Heart left ventricle (tissue), 16 donors: ENCODE data around the gene PARP6. TPM values are rescaled to one million over a fixed set of nuclear protein-coding genes. Genes with fewer than 3 reads are reported as not detected.

Experiments
- ATAC-seq, 4 donors: fragments of 200-7000 bp; cut with Tn5 transposase; one replicate each; pipeline ENCODE4 v1.9.1; 2020 to 2022; ENCODE audit warnings: moderate library complexity in 4 of 4, mild to moderate bottlenecking in 3 of 4, moderate number of reproducible peaks in 1 of 4
- DNase-seq, 5 donors: peaks; one replicate each; pipeline ENCODE4 v3.0.0-alpha.2; 2020
- H3K27ac ChIP-seq, 12 donors: fragments of 200-600 bp; sonication (generic) in 4 of 12; one replicate each; pipeline versions ENCODE4 v1.5.0 to v1.8.0; 2016 to 2022; ENCODE audit warnings: mild to moderate bottlenecking in 2 of 12
- H3K27me3 ChIP-seq, 9 donors: fragments of 200-600 bp; sonication (generic) in 2 of 9; one replicate each; pipeline versions ENCODE4 v1.5.1 to v1.8.0; 2016 to 2022; ENCODE audit warnings: mild to moderate bottlenecking in 3 of 9
- H3K36me3 ChIP-seq, 9 donors: fragments of 200-600 bp; sonication (generic) in 2 of 9; one replicate each; pipeline versions ENCODE4 v1.5.0 to v1.8.0; 2018 to 2022; ENCODE audit warnings: mild to moderate bottlenecking in 2 of 9
- H3K4me1 ChIP-seq, 12 donors: fragments of 200-600 bp; sonication (generic) in 4 of 12; one replicate each; pipeline versions ENCODE4 v1.5.0 to v1.8.0; 2016 to 2022; ENCODE audit warnings: mild to moderate bottlenecking in 3 of 12
- H3K4me3 ChIP-seq, 12 donors: fragments of 200-600 bp; sonication (generic) in 4 of 12; one replicate each; pipeline versions ENCODE4 v1.5.0 to v1.8.0; 2017 to 2022; ENCODE audit warnings: mild to moderate bottlenecking in 9 of 12, moderate library complexity in 4 of 12
- H3K9me3 ChIP-seq, 12 donors: fragments of 200-600 bp; sonication (generic) in 4 of 12; one replicate each; pipeline versions ENCODE4 v1.5.0 to v1.8.0; 2016 to 2022; ENCODE audit warnings: mild to moderate bottlenecking in 1 of 12
- POLR2A ChIP-seq, 2 donors: fragments of 450-650 bp; IDR thresholded peaks; one replicate each; pipeline ENCODE4 v1.6.1; 2017; ENCODE audit warnings: antibody characterized with exemption in 2 of 2, mild to moderate bottlenecking in 2 of 2, moderate library complexity in 2 of 2
- WGBS, 4 donors: extraction: QIAGEN DNeasy Blood & Tissue Kit in 2 of 4; methylation state at CpG; one replicate each; pipeline versions ENCODE4 v1.1.5 to v1.1.7; 2013 to 2018; 5-methylcytosine and 5-hydroxymethylcytosine counted together
- intact Hi-C, 10 donors: fragments of 100-400 bp; cut with DNase I; formaldehyde crosslinking; loops; one replicate each; pipeline versions ENCODE4 v1.11.1 to v1.14.2; 2022
- polyA plus RNA-seq, 2 donors: library from polyadenylated mRNA; stranded (reverse); fragments of 200-250 nt; gene quantifications; one replicate each; pipeline ENCODE4 v1.2.3, GENCODE V29; 2013
- total RNA-seq, 9 donors: library from RNA; depleted of rRNA in 2 of 9; stranded (reverse); fragments of >200 nt in 2 of 9; fragmentation: NEBNext Ultra II Directional in 3 of 9; extraction: Animal tissue kit (Norgen Biotek cat#: 25700) in 3 of 9; gene quantifications; one replicate each; pipeline versions ENCODE4 v1.1.0 to v1.2.4, GENCODE V29; 2016 to 2023
- TF ChIP-seq, protein P1 (sequence below), 12 donors: fragments of 200-600 bp; sonication (generic) in 4 of 12; IDR thresholded peaks; one replicate each; pipeline versions ENCODE4 v1.5.0 to v1.8.0; 2018 to 2022; ENCODE audit warnings: antibody characterized with exemption in 12 of 12, mild to moderate bottlenecking in 5 of 12
- donor health status: ischemic (EF 13 %, LVEDD 7.1; RV severe dilation, severe dysfunction).
- donor health status: healthy with polysubstance abuse.
- donor health status: DM: no; HTN: yes; CAD: no.
- donor health status: DM: no; HTN: no; CAD: no.
- donor health status: ischemic (EF 25% LVEDD 6.9; RV normal size, moderate dysfunction).
- donor health status: ischemic (EF 25% LVEDD 5.7; RV mildly dilated, moderate dysfunction).
- donor health status: healthy.
- donor health status: DM: yes; HTN: yes; CAD: no.
- donor health status: ischemic (EF 35%, LVEDD 5.7; RV mildly dilated, moderate dysfunction).
- donor health status: nonischemic (EF 11% LVEDD 7.7; RV severe dilation, severe dysfunction).
- donor health status: DM: yes; HTN: yes; CAD: no.
- donor health status: PGD.
- donor health status: ischemic (EF 29% LVEDD 5.4; RV normal size, mild dysfunction).
- donor health status: nonischemic (EF 23%, LVEDD 6.1; RV moderate dilation, normal function).

The PARP6 gene
- total and polyA plus RNA-seq, 11 donors, result 25.6 to 52.5 (median 34.5) TPM

DNA sequence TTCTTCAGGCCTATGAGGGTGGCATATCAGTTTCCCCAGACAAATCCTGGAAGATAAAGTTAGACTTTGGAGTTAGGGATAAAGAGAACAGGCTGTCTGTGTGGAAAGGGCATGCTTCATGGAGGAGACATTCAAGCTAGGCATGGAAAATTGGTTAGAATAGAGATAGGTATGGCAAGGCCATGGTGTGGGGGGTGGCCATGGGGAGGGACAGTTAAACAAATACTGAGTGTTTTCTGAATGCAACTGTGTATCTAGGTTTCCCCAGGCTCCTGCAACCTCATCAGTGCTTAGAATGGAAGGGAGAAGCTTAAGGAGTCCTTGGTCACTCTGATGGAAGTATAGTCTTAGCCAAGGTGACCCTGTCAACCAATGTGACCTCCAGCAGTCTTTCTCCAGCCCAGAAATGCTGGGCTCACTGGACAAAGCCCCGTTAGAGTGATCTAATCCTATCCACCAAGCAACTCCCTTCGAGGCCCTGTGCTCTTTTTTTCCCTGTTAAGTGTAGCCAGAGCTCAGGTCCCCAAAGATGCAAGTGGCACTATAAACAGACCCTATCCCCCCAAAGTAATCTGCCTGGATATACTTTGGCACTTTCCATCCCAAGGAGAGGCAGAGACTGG lies 35.9 kb downstream of the PARP6 start:
- WGBS, 4 donors, result 86 to 94% (median 90%) methylated on average over 2 of the region's 2 CpGs
- peak overlapping the region in 1 of 12 donors; percentile 36 for H3K4me3 ChIP-seq
- intact Hi-C loops, result loop anchor here in 1 of 10 donors (5.0 kb wide), 1 partner anchor 34 kb away; no protein-coding TSS in a partner anchor

DNA sequence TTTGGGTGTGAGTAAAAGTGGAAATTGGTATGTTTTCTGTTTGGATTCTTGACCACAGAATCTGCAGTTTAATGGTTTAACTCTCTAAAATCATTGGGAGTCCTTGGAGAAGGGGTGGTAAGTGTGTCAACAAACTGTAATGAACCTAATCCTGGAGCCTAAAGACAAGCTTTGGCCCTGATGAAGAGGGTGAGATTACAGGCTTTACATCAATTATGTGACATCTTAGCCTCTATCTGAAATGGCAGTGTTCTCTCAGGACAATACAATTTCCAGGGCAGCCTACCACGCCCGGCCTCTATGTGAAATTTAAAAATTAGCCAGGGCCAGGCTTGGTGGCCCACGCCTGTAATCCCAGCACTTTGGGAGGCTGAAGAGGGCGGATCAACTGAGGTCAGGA lies 37.1 kb downstream of the PARP6 start:
- peaks cover 0 to 38% (median 11%) of the 10 kb centered on the region in 12 donors for H3K4me1 ChIP-seq
- intact Hi-C loops, result loop anchor here in 1 of 10 donors (5.0 kb wide), 1 partner anchor 33 kb away; no protein-coding TSS in a partner anchor
- no peaks in the 10 kb centered on the region for H3K9me3 ChIP-seq
- TF ChIP-seq, protein P1, sequence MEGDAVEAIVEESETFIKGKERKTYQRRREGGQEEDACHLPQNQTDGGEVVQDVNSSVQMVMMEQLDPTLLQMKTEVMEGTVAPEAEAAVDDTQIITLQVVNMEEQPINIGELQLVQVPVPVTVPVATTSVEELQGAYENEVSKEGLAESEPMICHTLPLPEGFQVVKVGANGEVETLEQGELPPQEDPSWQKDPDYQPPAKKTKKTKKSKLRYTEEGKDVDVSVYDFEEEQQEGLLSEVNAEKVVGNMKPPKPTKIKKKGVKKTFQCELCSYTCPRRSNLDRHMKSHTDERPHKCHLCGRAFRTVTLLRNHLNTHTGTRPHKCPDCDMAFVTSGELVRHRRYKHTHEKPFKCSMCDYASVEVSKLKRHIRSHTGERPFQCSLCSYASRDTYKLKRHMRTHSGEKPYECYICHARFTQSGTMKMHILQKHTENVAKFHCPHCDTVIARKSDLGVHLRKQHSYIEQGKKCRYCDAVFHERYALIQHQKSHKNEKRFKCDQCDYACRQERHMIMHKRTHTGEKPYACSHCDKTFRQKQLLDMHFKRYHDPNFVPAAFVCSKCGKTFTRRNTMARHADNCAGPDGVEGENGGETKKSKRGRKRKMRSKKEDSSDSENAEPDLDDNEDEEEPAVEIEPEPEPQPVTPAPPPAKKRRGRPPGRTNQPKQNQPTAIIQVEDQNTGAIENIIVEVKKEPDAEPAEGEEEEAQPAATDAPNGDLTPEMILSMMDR (IDR thresholded peaks at IDR 0.05), result no peak
- no peak for TF ChIP-seq POLR2A (IDR thresholded peaks at IDR 0.05)
- H3K36me3 ChIP-seq, result peaks cover 0 to 24% (median 7%) of the 10 kb centered on the region in 9 donors
- H3K27me3 ChIP-seq, result no peaks in the 10 kb centered on the region
- 89 to 100% (median 97%) methylated on average over 4 of the region's 4 CpGs for WGBS, 4 donors
- H3K27ac ChIP-seq, result no peak overlapping the region
- H3K4me3 ChIP-seq, result no peak overlapping the region
- DNase-seq (no peak), ATAC-seq (no peak)

More for the DNA sequence above, 35.9 kb downstream of the PARP6 start:
- H3K27me3 ChIP-seq, result no peaks in the 10 kb centered on the region
- H3K36me3 ChIP-seq, result peaks cover 0 to 35% (median 19%) of the 10 kb centered on the region in 9 donors
- peaks cover 0 to 38% (median 11%) of the 10 kb centered on the region in 12 donors for H3K4me1 ChIP-seq
- H3K9me3 ChIP-seq, result no peaks in the 10 kb centered on the region
- TF ChIP-seq, protein P1 (IDR thresholded peaks at IDR 0.05), result no peak
- TF ChIP-seq POLR2A (IDR thresholded peaks at IDR 0.05), result no peak
- H3K27ac ChIP-seq, result peak overlapping the region in 2 of 12 donors; percentile 1 to 74
- ATAC-seq, result no peak
- no peak for DNase-seq

- TF ChIP-seq, protein P1 (IDR thresholded peaks at IDR 0.05), result no peak
- TF ChIP-seq POLR2A (IDR thresholded peaks at IDR 0.05), result no peak
- Histone ChIP-seq H3K4me3 (no peak overlapping the region), H3K27ac (no peak overlapping the region), H3K36me3 (peaks cover 0 to 10% (median 0%) of the 10 kb centered on the region in 9 donors), H3K9me3 (no peaks in the 10 kb centered on the region), H3K27me3 (no peaks in the 10 kb centered on the region), H3K4me1 (peaks cover 2 to 46% (median 19%) of the 10 kb centered on the region in 12 donors)
- WGBS, 4 donors, result 97 to 98% (median 98%) methylated on average over 6 of the region's 6 CpGs
- intact Hi-C loops, result loop anchor here in 3 of 10 donors (5.0 kb wide), 2 partner anchors 36 to 39 kb away; partner anchors contain the start of genes PARP6 (in 3 of the 3) and GRAMD2A (in 1 of the 3)
- ATAC-seq (no peak), DNase-seq (no peak)
Measured at GRCh38 chr15:72233769-72234168, 38.6 kb downstream of the PARP6 start.

- no peaks in the 10 kb centered on the region for H3K36me3 ChIP-seq
- DNase-seq (peak in 3 of 5 donors; percentile 38 to 68 (median 41)), ATAC-seq (peak in 3 of 4 donors; percentile 5 to 36 (median 18))
- no peaks in the 10 kb centered on the region for H3K27me3 ChIP-seq
- 2 to 4% (median 3%) methylated on average over 16 of the region's 16 CpGs for WGBS, 4 donors
- TF ChIP-seq POLR2A (IDR thresholded peaks at IDR 0.05), result no peak
- TF ChIP-seq, protein P1 (IDR thresholded peaks at IDR 0.05), result no peak
- peak overlapping the region; percentile 73 to 99 (median 89) for H3K4me3 ChIP-seq
- intact Hi-C loops, result loop anchor here in 6 of 10 donors (1.0 to 5.0 kb wide), 6 partner anchors 29 to 41 kb away; partner anchors contain the start of genes PARP6 (in 5 of the 6) and GRAMD2A (in 1 of the 6)
- peaks cover 4 to 49% (median 35%) of the 10 kb centered on the region in 12 donors for H3K4me1 ChIP-seq
- peak overlapping the region; percentile 95 to 100 (median 99) for H3K27ac ChIP-seq
- H3K9me3 ChIP-seq, result no peaks in the 10 kb centered on the region
Measured at GRCh38 chr15:72231833-72232478, 40.4 kb downstream of the PARP6 start.
